ENCODE results near the gene TEK. TPM values are rescaled to one million over a fixed set of nuclear protein-coding genes. Genes with fewer than 3 reads are reported as not detected.

Gene TEK
- polyA plus RNA-seq, 3 donors: not detected

DNA sequence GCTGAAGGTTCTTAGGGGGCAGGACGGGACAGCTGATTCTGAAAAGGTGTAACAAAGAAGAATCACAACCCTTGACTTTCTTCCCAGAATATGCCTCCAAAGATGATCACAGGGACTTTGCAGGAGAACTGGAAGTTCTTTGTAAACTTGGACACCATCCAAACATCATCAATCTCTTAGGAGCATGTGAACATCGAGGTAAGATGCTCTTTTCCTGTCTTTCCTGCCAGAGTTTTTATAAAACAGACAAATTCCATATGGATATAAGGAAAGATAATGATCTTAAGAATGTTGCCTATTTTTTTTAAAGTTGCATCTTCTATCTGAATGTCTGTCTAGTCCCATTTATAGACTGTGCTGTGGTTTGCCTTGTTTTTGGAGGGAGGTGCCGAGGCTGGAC lies 100.0 kb downstream of the TEK start:
- H3K36me3 ChIP-seq (replicated peaks in 1 of 2; ENCODE audit: control insufficient read depth in 1 of 2, insufficient read depth in 2 of 2, low read length in 2 of 2): no peaks in the 10 kb centered on the region
- TF ChIP-seq, protein P1, sequence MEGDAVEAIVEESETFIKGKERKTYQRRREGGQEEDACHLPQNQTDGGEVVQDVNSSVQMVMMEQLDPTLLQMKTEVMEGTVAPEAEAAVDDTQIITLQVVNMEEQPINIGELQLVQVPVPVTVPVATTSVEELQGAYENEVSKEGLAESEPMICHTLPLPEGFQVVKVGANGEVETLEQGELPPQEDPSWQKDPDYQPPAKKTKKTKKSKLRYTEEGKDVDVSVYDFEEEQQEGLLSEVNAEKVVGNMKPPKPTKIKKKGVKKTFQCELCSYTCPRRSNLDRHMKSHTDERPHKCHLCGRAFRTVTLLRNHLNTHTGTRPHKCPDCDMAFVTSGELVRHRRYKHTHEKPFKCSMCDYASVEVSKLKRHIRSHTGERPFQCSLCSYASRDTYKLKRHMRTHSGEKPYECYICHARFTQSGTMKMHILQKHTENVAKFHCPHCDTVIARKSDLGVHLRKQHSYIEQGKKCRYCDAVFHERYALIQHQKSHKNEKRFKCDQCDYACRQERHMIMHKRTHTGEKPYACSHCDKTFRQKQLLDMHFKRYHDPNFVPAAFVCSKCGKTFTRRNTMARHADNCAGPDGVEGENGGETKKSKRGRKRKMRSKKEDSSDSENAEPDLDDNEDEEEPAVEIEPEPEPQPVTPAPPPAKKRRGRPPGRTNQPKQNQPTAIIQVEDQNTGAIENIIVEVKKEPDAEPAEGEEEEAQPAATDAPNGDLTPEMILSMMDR (IDR thresholded peaks at IDR 0.05): no peak
- no peaks in the 10 kb centered on the region for H3K36me3 Mint-ChIP-seq
- no peaks in the 10 kb centered on the region for H4K20me1 ChIP-seq (ENCODE audit: insufficient read depth, low read length)
- no CpG with 5 or more reads among the region's 3 CpGs for WGBS (ENCODE audit: insufficient coverage)
- no peaks in the 10 kb centered on the region for H3K9me3 ChIP-seq (replicated peaks in 1 of 2; ENCODE audit: control insufficient read depth in 1 of 2, insufficient read depth in 1 of 2, low read length in 2 of 2)
- no peak overlapping the region for H3K27ac Mint-ChIP-seq
- peaks cover 0 to 5% (median 1%) of the 10 kb centered on the region in 7 donors for H3K9me3 Mint-ChIP-seq
- no peak for DNase-seq
- H3K4me1 Mint-ChIP-seq: no peaks in the 10 kb centered on the region
- H3K27me3 Mint-ChIP-seq (ENCODE audit: low read depth in 3 of 3): peaks cover 1 to 4% (median 3%) of the 10 kb centered on the region in 3 donors
- no peak overlapping the region for H3K4me3 ChIP-seq (replicated peaks in 1 of 3; ENCODE audit: low read depth in 2 of 3, low read length in 3 of 3)
- H2AFZ ChIP-seq (ENCODE audit: insufficient read depth, low read depth, low read length, poor library complexity, severe bottlenecking): no peak overlapping the region
- H3K27me3 ChIP-seq (ENCODE audit: control insufficient read depth in 2 of 2, insufficient read depth in 2 of 2, low read length in 2 of 2): no peaks in the 10 kb centered on the region
- no peak overlapping the region for H3K9ac ChIP-seq (ENCODE audit: insufficient read depth, low read length, poor library complexity, severe bottlenecking)
- no peak overlapping the region for H3K27ac ChIP-seq (ENCODE audit: low read depth in 1 of 2, low read length in 2 of 2)
- H3K4me1 ChIP-seq (ENCODE audit: control insufficient read depth in 1 of 2, insufficient read depth in 2 of 2, low read length in 2 of 2): no peaks in the 10 kb centered on the region
- H3K4me3 Mint-ChIP-seq: no peak overlapping the region
- H3K79me2 ChIP-seq (ENCODE audit: insufficient read depth, low read length): no peaks in the 10 kb centered on the region
- no peak overlapping the region for H3K4me2 ChIP-seq (replicated peaks; ENCODE audit: extremely low read depth, low read length, poor library complexity, severe bottlenecking)
- intact Hi-C loops (cut with micrococcal nuclease): no loop called here

DNA sequence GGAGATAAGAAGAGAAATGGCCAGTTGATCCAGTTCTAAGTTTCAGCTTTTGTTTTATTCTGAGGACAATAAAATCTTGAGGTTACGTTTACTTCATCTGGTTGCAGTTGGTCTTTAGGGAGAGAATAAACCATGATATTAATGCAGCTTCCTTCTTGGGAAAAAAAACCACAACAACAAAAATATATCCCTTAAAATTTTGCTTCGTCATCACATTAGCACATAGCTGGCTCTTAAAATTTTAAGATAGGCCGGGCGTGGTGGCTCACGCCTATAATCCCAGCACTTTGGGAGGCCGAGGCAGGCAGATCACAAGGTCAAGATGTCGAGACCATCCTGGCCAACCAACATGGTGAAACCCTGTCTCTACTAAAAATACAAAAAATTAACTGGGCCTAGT lies 101.6 kb downstream of the TEK start:
- TF ChIP-seq, protein P1 (IDR thresholded peaks at IDR 0.05): no peak
- Mint-ChIP-seq H3K4me3 (no peak overlapping the region), H3K36me3 (no peaks in the 10 kb centered on the region), H3K27ac (no peak overlapping the region), H3K9me3 (peaks cover 0 to 2% (median 0%) of the 10 kb centered on the region in 7 donors), H3K4me1 (no peaks in the 10 kb centered on the region), H3K27me3 (ENCODE audit: low read depth in 3 of 3) (peaks cover 0 to 4% (median 0%) of the 10 kb centered on the region in 3 donors)
- WGBS (ENCODE audit: insufficient coverage): 70% methylated on average over 5 of the region's 7 CpGs
- H3K36me3 ChIP-seq (replicated peaks in 1 of 2; ENCODE audit: control insufficient read depth in 1 of 2, insufficient read depth in 2 of 2, low read length in 2 of 2): no peaks in the 10 kb centered on the region
- H3K79me2 ChIP-seq (ENCODE audit: insufficient read depth, low read length): no peaks in the 10 kb centered on the region
- H2AFZ ChIP-seq (ENCODE audit: insufficient read depth, low read depth, low read length, poor library complexity, severe bottlenecking): no peak overlapping the region
- no peaks in the 10 kb centered on the region for H3K27me3 ChIP-seq (ENCODE audit: control insufficient read depth in 2 of 2, insufficient read depth in 2 of 2, low read length in 2 of 2)
- no peaks in the 10 kb centered on the region for H4K20me1 ChIP-seq (ENCODE audit: insufficient read depth, low read length)
- H3K27ac ChIP-seq (ENCODE audit: low read depth in 1 of 2, low read length in 2 of 2): no peak overlapping the region
- H3K4me2 ChIP-seq (replicated peaks; ENCODE audit: extremely low read depth, low read length, poor library complexity, severe bottlenecking): no peak overlapping the region
- no peak overlapping the region for H3K9ac ChIP-seq (ENCODE audit: insufficient read depth, low read length, poor library complexity, severe bottlenecking)
- H3K4me3 ChIP-seq (replicated peaks in 1 of 3; ENCODE audit: low read depth in 2 of 3, low read length in 3 of 3): no peak overlapping the region
- intact Hi-C loops (cut with micrococcal nuclease): no loop called here
- DNase-seq: no peak
- no peaks in the 10 kb centered on the region for H3K4me1 ChIP-seq (ENCODE audit: control insufficient read depth in 1 of 2, insufficient read depth in 2 of 2, low read length in 2 of 2)
- H3K9me3 ChIP-seq (replicated peaks in 1 of 2; ENCODE audit: control insufficient read depth in 1 of 2, insufficient read depth in 1 of 2, low read length in 2 of 2): no peaks in the 10 kb centered on the region
